Measurements from ENCODE around the gene AVEN.

The AVEN gene

DNA sequence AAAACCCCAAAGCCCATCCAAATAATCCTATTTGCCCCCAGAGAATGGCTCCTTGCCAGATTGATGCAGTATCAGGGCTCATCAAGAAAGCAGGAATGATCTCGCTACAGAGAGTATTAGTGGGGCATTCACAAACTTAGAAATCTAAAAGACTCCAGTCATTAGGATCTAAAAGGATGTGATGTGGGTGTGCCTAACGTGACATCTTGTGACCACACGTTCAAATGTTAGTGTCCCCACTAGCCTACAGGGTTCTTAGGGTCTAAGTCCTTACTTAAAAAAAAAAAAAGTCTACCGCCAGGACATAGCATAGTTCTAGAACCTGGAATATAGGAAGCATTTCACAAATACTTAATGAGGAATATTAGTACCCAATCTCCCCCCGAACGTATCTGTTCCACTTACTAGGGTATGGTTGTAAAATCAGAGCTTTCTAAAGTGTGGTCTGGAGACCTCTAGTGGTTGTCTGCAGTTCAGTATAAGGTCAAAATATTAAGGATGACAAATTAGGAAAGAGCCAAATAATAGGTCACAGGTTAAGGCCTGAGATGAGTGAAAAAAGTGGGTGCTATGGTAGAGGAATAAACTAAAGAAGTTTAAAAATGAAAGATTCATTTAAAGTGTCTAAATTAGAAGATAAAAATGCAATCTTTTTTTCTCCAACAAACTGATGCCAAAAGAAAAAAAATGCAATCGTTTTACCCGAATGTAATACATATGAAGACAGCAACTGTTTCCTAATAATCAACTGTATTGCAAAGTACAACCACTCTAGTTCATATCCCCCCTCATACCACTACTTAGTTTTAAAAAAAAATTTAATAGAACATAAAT lies 75.0 kb downstream of the AVEN start:
- no peak overlapping the region for H3K27ac ChIP-seq
- peak; percentile 84 for TF ChIP-seq CTCF (conservative IDR thresholded peaks at IDR 0.05)

GRCh38 chr15:33960549-33960935 lies 78.5 kb downstream of the AVEN start:
- TF ChIP-seq CTCF (conservative IDR thresholded peaks at IDR 0.05), result no peak

GRCh38 chr15:33959844-33960548 lies 79.0 kb downstream of the AVEN start:
- no peak for TF ChIP-seq CTCF (conservative IDR thresholded peaks at IDR 0.05)
- H3K27ac ChIP-seq, result no peak overlapping the region

More at GRCh38 chr15:33960549-33960935, 78.5 kb downstream of the AVEN start:
- H3K27ac ChIP-seq, result no peak overlapping the region

- TF ChIP-seq CTCF (conservative IDR thresholded peaks at IDR 0.05), result no peak
- no peak overlapping the region for H3K27ac ChIP-seq
Observed at GRCh38 chr15:33956397-33956796, 82.6 kb downstream of the AVEN start.

- no peak for TF ChIP-seq CTCF (conservative IDR thresholded peaks at IDR 0.05)
- H3K27ac ChIP-seq, result no peak overlapping the region
Observed at GRCh38 chr15:33955945-33956344, 83.1 kb downstream of the AVEN start.

- no peak for TF ChIP-seq CTCF (conservative IDR thresholded peaks at IDR 0.05)
- H3K27ac ChIP-seq, result no peak overlapping the region
Observed at GRCh38 chr15:33946152-33946551, 92.9 kb downstream of the AVEN start.

DNA sequence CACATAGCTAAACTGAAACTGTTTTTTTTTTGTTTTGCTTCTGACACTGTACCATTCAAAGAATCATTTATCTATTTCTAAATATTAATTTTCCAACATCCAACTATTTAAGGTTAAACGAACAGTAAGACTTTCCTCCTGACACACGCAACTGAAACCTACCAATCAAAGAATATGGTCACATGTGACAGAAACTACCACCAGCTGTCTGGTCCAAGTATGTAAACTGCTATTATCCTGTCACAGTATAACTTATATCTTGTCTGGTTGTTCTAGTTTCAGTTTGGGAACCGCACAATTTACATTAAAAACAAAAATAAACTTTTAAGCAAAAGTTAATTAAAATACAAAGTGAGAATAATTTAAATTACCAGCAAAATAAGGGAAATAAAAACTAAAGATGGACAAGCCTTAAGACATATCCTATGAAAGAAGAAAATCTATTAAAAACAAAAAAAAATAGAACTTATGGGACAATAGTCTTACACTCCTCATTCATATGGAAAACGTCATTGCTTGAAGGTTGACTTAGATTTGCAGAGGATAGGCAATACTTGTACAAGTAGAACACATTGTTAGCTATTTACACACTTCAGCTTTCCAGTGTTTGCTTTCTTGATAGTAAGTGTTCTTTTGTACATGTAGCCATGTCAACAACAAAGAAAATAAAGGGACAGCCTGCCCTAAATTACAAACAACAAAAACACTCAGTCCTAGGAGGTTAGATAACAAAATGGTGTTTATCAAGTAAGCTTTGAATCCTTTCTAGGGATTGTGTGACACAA lies 97.5 kb downstream of the AVEN start:
- no peak for TF ChIP-seq CTCF (conservative IDR thresholded peaks at IDR 0.05)
- peak overlapping the region; percentile 9; the same call in 1 of the 2 replicates for H3K27ac ChIP-seq
